ENCODE results near the gene TAF13. TPM values are rescaled to one million over a fixed set of nuclear protein-coding genes. Genes with fewer than 3 reads are reported as not detected.
A peak's percentile ranks its signal among the peaks of the same experiment; 100 is the strongest.

The TAF13 gene
- total RNA-seq (10 to 100 TPM; 10.8 to 11.6 TPM), polyA plus RNA-seq (1 to 10 TPM; 1.5 to 1.7 (median 1.7) TPM), total RNA-seq (8.6 to 25.5 (median 13.8) reads per million in 6 experiments)

GRCh38 chr1:109075531-109076490, at the start of gene TAF13:
TSS of gene TAF13 (minus strand) at chr1:109076003. CDS start at chr1:109075947, 56 bp downstream.
- H3K27me3 Mint-ChIP-seq: no peaks in the 10 kb centered on the region
- POLR2A ChIA-PET: interaction anchor here (0.7 to 3.9 kb wide), 13 partner anchors 14 to 1127 kb away, joined by 3 to 103 read pairs (median 4); partner anchors contain the start of genes CLCC1, SARS1, TMEM167B and WDR47
- peak within 1 kb of the TSS; percentile 96 to 100 (median 98) for H3K4me3 Mint-ChIP-seq
- peak; percentile 74 to 93 (median 85) for DNase-seq
- ATAC-seq: peak; percentile 96 to 98
- H3K4me1 Mint-ChIP-seq: peaks cover 8 to 29% (median 20%) of the 10 kb centered on the region in 4 donors
- no peaks in the 10 kb centered on the region for H3K9me3 Mint-ChIP-seq
- peak within 1 kb of the TSS; percentile 98 to 100 (median 99) for H3K27ac Mint-ChIP-seq
- peaks cover 0 to 20% (median 2%) of the 10 kb centered on the region in 3 donors for H3K36me3 Mint-ChIP-seq

GRCh38 chr1:109120356-109120755, 44.6 kb upstream of the TAF13 start:
- H3K27ac Mint-ChIP-seq: peak overlapping the region in 1 of 10 donors; percentile 40
- POLR2A ChIA-PET: no interaction called here
- peaks cover 0 to 4% (median 0%) of the 10 kb centered on the region in 4 donors for H3K4me1 Mint-ChIP-seq
- no peak overlapping the region for H3K4me3 Mint-ChIP-seq
- DNase-seq: no peak
- H3K9me3 Mint-ChIP-seq: no peaks in the 10 kb centered on the region
- peaks cover 0 to 4% (median 0%) of the 10 kb centered on the region in 3 donors for H3K36me3 Mint-ChIP-seq
- H3K27me3 Mint-ChIP-seq: peaks cover 0 to 2% (median 0%) of the 10 kb centered on the region in 5 donors
- no peak for ATAC-seq

- Mint-ChIP-seq H3K27me3 (peaks cover 0 to 6% (median 0%) of the 10 kb centered on the region in 5 donors), H3K27ac (no peak overlapping the region), H3K4me1 (peaks cover 13 to 19% (median 15%) of the 10 kb centered on the region in 4 donors), H3K9me3 (no peaks in the 10 kb centered on the region), H3K36me3 (peaks cover 0 to 4% (median 0%) of the 10 kb centered on the region in 3 donors), H3K4me3 (no peak overlapping the region)
- POLR2A ChIA-PET: no interaction called here
- no peak for ATAC-seq
- no peak for DNase-seq
Measured at GRCh38 chr1:109118089-109118488, 42.3 kb upstream of the TAF13 start.

- H3K9me3 Mint-ChIP-seq: no peaks in the 10 kb centered on the region
- no peak overlapping the region for H3K4me3 Mint-ChIP-seq
- DNase-seq (no peak), ATAC-seq (no peak)
- H3K4me1 Mint-ChIP-seq: peaks cover 23 to 32% (median 28%) of the 10 kb centered on the region in 4 donors
- H3K27ac Mint-ChIP-seq: no peak overlapping the region
- peaks cover 0 to 4% (median 0%) of the 10 kb centered on the region in 3 donors for H3K36me3 Mint-ChIP-seq
- POLR2A ChIA-PET: interaction anchor here (1.4 kb wide), 1 partner anchor 16 kb away, joined by 5 read pairs; no protein-coding TSS in a partner anchor
- peaks cover 0 to 11% (median 0%) of the 10 kb centered on the region in 5 donors for H3K27me3 Mint-ChIP-seq
Measured at GRCh38 chr1:109116286-109116685, 40.5 kb upstream of the TAF13 start.

GRCh38 chr1:109115685-109116084, 39.9 kb upstream of the TAF13 start:
- POLR2A ChIA-PET: no interaction called here
- ATAC-seq (no peak), DNase-seq (no peak)
- Mint-ChIP-seq H3K4me3 (no peak overlapping the region), H3K27me3 (peaks cover 0 to 11% (median 0%) of the 10 kb centered on the region in 5 donors), H3K27ac (peak overlapping the region in 1 of 10 donors; percentile 26), H3K9me3 (no peaks in the 10 kb centered on the region), H3K4me1 (peaks cover 23 to 33% (median 28%) of the 10 kb centered on the region in 4 donors), H3K36me3 (peaks cover 0 to 4% (median 0%) of the 10 kb centered on the region in 3 donors)

- DNase-seq (peak in 1 of 10 donors; percentile 31), ATAC-seq (no peak)
- Mint-ChIP-seq H3K9me3 (no peaks in the 10 kb centered on the region), H3K4me3 (peak overlapping the region; percentile 86 to 98 (median 87)), H3K27me3 (peaks cover 0 to 11% (median 0%) of the 10 kb centered on the region in 5 donors), H3K4me1 (peaks cover 26 to 43% (median 36%) of the 10 kb centered on the region in 4 donors), H3K36me3 (peaks cover 0 to under 1% (median 0%) of the 10 kb centered on the region in 3 donors), H3K27ac (peak overlapping the region; percentile 13 to 100 (median 86))
- POLR2A ChIA-PET: interaction anchor here (1.1 to 2.0 kb wide), 4 partner anchors 14 to 85 kb away, joined by 3 to 20 read pairs (median 6); partner anchors contain the start of genes TMEM167B and WDR47
Measured at GRCh38 chr1:109114342-109114674, 38.5 kb upstream of the TAF13 start.

- Mint-ChIP-seq H3K27me3 (peaks cover 0 to 11% (median 0%) of the 10 kb centered on the region in 5 donors), H3K27ac (peak within 1 kb of the TSS; percentile 79 to 100 (median 94)), H3K4me1 (peaks cover 26 to 43% (median 36%) of the 10 kb centered on the region in 4 donors), H3K9me3 (no peaks in the 10 kb centered on the region), H3K36me3 (no peaks in the 10 kb centered on the region), H3K4me3 (peak within 1 kb of the TSS; percentile 86 to 98 (median 89))
- POLR2A ChIA-PET: interaction anchor here (0.6 to 4.6 kb wide), 10 partner anchors 11 to 100 kb away, joined by 3 to 73 read pairs (median 6); partner anchors contain the start of genes SARS1, TMEM167B and WDR47
- DNase-seq (peak; percentile 59 to 96 (median 88)), ATAC-seq (peak; percentile 86 to 87)
Measured at GRCh38 chr1:109113590-109114341, 38.0 kb upstream of the TAF13 start, which contains the start of gene ELAPOR1. TSS of gene ELAPOR1 (plus strand) at chr1:109114115. CDS start at chr1:109114184, 69 bp downstream.

GRCh38 chr1:109112652-109113285, 37.0 kb upstream of the TAF13 start:
- POLR2A ChIA-PET: interaction anchor here (0.6 to 4.6 kb wide), 10 partner anchors 10 to 1479 kb away, joined by 3 to 73 read pairs (median 4); partner anchors contain the start of genes SARS1, TAF13, TMEM167B and WDR47
- Mint-ChIP-seq H3K4me3 (peak overlapping the region; percentile 86 to 98 (median 89)), H3K27ac (peak overlapping the region; percentile 79 to 100 (median 94)), H3K36me3 (no peaks in the 10 kb centered on the region), H3K9me3 (no peaks in the 10 kb centered on the region), H3K27me3 (peaks cover 0 to 11% (median 0%) of the 10 kb centered on the region in 5 donors), H3K4me1 (peaks cover 22 to 43% (median 36%) of the 10 kb centered on the region in 4 donors)
- ATAC-seq (peak; percentile 55 to 61), DNase-seq (peak; percentile 80 to 95 (median 88))

- POLR2A ChIA-PET: interaction anchor here (1.0 to 4.6 kb wide), 6 partner anchors 9 to 102 kb away, joined by 3 to 73 read pairs (median 6); partner anchors contain the start of genes SARS1, TAF13 and TMEM167B
- no peak for ATAC-seq
- H3K27ac Mint-ChIP-seq: peak overlapping the region; percentile 79 to 100 (median 94)
Measured at GRCh38 chr1:109112056-109112651, 36.4 kb upstream of the TAF13 start.

GRCh38 chr1:109111386-109112055, 35.7 kb upstream of the TAF13 start:
- H3K4me1 Mint-ChIP-seq: peaks cover 25 to 43% (median 36%) of the 10 kb centered on the region in 4 donors
- H3K27me3 Mint-ChIP-seq: peaks cover 0 to 9% (median 0%) of the 10 kb centered on the region in 5 donors
- H3K27ac Mint-ChIP-seq: peak overlapping the region in 9 of 10 donors; percentile 65 to 100 (median 94)
- ATAC-seq (no peak), DNase-seq (no peak)
- H3K4me3 Mint-ChIP-seq: peak overlapping the region in 1 of 10 donors; percentile 39
- POLR2A ChIA-PET: interaction anchor here (1.6 to 4.6 kb wide), 3 partner anchors 12 to 103 kb away, joined by 3 to 73 read pairs (median 8); partner anchors contain the start of gene SARS1
- no peaks in the 10 kb centered on the region for H3K9me3 Mint-ChIP-seq
- H3K36me3 Mint-ChIP-seq: no peaks in the 10 kb centered on the region

More at GRCh38 chr1:109112056-109112651, 36.4 kb upstream of the TAF13 start:
- Mint-ChIP-seq H3K4me1 (peaks cover 24 to 43% (median 36%) of the 10 kb centered on the region in 4 donors), H3K27me3 (peaks cover 0 to 9% (median 0%) of the 10 kb centered on the region in 5 donors), H3K4me3 (peak overlapping the region; percentile 86 to 98 (median 89)), H3K9me3 (no peaks in the 10 kb centered on the region), H3K36me3 (no peaks in the 10 kb centered on the region)
- DNase-seq: peak in 1 of 10 donors; percentile 20

Measured in naive thymus-derived CD8-positive, alpha-beta T cell (primary cell).